Kidney (tissue), 14 donors: ENCODE results near the gene WDR47. TPM values are rescaled to one million over a fixed set of nuclear protein-coding genes. Genes with fewer than 3 reads are reported as not detected.

Experiments used
- DNase-seq, 5 donors: peaks; one replicate each; pipeline ENCODE4 v3.0.0-alpha.2; 2013 to 2020
- FAIRE-seq: peaks from 2 replicates; lab custom pipeline; 2012; peaks lifted over from hg19 to GRCh38; lab: Jason Lieb, UNC
- H3K27ac ChIP-seq, 2 donors: one replicate each; pipeline ENCODE4 v1.7.0; 2013; ENCODE audit warnings: low read depth in 2 of 2, low read length in 2 of 2, inconsistent platforms in 1 of 2
- H3K27me3 ChIP-seq: one replicate; pipeline ENCODE4 v1.7.1; 2013; ENCODE audit warnings: low read length, inconsistent platforms; ENCODE audit not compliant: control insufficient read depth, insufficient read depth
- H3K36me3 ChIP-seq, 3 donors: one replicate each; pipeline versions ENCODE4 v1.7.0 to v1.7.1; 2013; ENCODE audit warnings: low read length in 3 of 3, control low read depth in 1 of 3, inconsistent platforms in 1 of 3; ENCODE audit not compliant: insufficient read depth in 3 of 3, control insufficient read depth in 2 of 3
- H3K4me1 ChIP-seq, 3 donors: one replicate each; pipeline versions ENCODE4 v1.7.0 to v1.7.1; 2013; ENCODE audit warnings: low read length in 3 of 3, inconsistent platforms in 1 of 3, low read depth in 1 of 3; ENCODE audit not compliant: control insufficient read depth in 2 of 3, insufficient read depth in 2 of 3
- H3K4me3 ChIP-seq, 3 donors: one replicate each; pipeline versions ENCODE4 v1.7.0 to v1.8.1; 2013; ENCODE audit warnings: low read length in 3 of 3, control low read depth in 1 of 3, inconsistent platforms in 1 of 3
- H3K9ac ChIP-seq, 3 donors: one replicate each; pipeline versions ENCODE4 v1.7.0 to v1.7.1; 2013; ENCODE audit warnings: low read length in 3 of 3, control low read depth in 1 of 3, inconsistent platforms in 1 of 3
- H3K9me3 ChIP-seq, 3 donors: one replicate each; pipeline versions ENCODE4 v1.7.0 to v1.7.1; 2013; ENCODE audit warnings: low read length in 3 of 3, control low read depth in 1 of 3, inconsistent platforms in 1 of 3; ENCODE audit not compliant: control insufficient read depth in 2 of 3, insufficient read depth in 1 of 3
- intact Hi-C: fragments of 100-400 bp; cut with DNase I; formaldehyde crosslinking; loops from one replicate; pipeline ENCODE4 v1.11.1; 2022
- polyA plus RNA-seq: library from polyadenylated mRNA; stranded (reverse); fragments of 350-450 nt; fragmentation: Illumina TruSeq; extraction: RNeasy Lipid Tissue Mini Kit (QIAGEN cat#74804); gene quantifications from one replicate; pipeline ENCODE4 v1.2.3, GENCODE V29; 2014; ENCODE audit warnings: low read depth, low replicate concordance; ENCODE audit not compliant: insufficient read depth
- total RNA-seq: library from RNA; stranded (reverse); fragmentation: NEBNext Ultra II Directional; extraction: Animal tissue kit (Norgen Biotek cat#: 25700); gene quantifications from one replicate; pipeline ENCODE4 v1.2.1, GENCODE V29; 2021
- TF ChIP-seq, protein P1 (sequence below): IDR thresholded peaks from 3 replicates; pipeline ENCODE4 v1.5.1; 2012; ENCODE audit warnings: mild to moderate bottlenecking, moderate library complexity, borderline replicate concordance; ENCODE audit not compliant: insufficient read depth; ENCODE audit errors: extremely low read depth
- donor health status: control.
- donor health status: control.
- donor health status: control.
- donor health status: control.
- donor health status: control.
- donor health status: DM: yes; HTN: yes; CAD: no.
- donor health status: Normal renal cell carcinoma (clear cell type).

The WDR47 gene
- total and polyA plus RNA-seq, 2 donors from 2014 or later: 5.1 to 15.8 TPM

DNA sequence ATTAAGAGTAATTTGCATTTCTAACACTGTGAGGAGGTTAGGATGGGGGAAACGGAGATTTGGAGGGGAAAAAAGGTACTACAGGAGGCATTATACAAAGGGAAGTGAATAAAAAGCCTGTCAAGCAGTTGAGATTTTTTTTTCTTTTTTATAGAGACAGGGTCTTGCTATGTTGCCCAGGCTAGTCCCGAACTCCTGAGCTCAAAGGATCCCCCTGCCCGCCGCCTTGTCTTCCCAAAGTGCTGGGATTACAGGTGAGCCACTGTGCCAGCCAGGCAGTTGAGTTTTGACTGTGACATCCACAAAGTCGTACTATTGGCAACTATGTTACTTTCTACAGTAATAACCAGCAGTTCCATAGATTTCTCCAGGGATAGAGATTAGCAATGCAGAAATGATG, 81.2 kb downstream of the WDR47 start:
- TF ChIP-seq, protein P1, sequence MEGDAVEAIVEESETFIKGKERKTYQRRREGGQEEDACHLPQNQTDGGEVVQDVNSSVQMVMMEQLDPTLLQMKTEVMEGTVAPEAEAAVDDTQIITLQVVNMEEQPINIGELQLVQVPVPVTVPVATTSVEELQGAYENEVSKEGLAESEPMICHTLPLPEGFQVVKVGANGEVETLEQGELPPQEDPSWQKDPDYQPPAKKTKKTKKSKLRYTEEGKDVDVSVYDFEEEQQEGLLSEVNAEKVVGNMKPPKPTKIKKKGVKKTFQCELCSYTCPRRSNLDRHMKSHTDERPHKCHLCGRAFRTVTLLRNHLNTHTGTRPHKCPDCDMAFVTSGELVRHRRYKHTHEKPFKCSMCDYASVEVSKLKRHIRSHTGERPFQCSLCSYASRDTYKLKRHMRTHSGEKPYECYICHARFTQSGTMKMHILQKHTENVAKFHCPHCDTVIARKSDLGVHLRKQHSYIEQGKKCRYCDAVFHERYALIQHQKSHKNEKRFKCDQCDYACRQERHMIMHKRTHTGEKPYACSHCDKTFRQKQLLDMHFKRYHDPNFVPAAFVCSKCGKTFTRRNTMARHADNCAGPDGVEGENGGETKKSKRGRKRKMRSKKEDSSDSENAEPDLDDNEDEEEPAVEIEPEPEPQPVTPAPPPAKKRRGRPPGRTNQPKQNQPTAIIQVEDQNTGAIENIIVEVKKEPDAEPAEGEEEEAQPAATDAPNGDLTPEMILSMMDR: no peak
- DNase-seq (no peak), FAIRE-seq (no peak)
- Histone ChIP-seq H3K9me3 (no peaks in the 10 kb centered on the region), H3K36me3 (peaks cover 0 to 2% (median 2%) of the 10 kb centered on the region in 3 donors), H3K27ac (no peak overlapping the region), H3K27me3 (no peaks in the 10 kb centered on the region), H3K4me1 (peaks cover 0 to 3% (median 0%) of the 10 kb centered on the region in 3 donors), H3K4me3 (no peak overlapping the region), H3K9ac (no peak overlapping the region)
- intact Hi-C loops: no loop called here

DNA sequence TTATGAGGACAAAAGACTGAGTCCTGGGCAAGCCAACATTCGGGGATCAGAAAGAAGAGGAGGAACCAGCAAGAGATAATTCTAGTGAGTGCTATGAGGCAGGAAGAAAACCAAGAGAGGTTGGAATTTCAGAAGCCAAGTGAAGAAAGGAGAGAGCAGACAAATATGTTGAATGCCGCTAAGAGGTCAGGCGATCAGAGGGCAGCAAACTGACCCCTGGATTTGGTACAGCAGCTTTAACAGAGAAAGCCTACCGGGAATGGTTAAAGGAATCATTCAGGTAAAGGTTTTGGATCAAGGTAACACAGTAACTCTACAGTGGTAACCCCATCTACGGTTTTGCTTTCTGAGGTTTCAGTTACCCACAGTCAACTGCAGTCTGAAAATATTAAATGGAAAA, 84.0 kb downstream of the WDR47 start:
- Histone ChIP-seq H3K36me3 (peaks cover 0 to 2% (median 2%) of the 10 kb centered on the region in 3 donors), H3K9ac (no peak overlapping the region), H3K4me3 (no peak overlapping the region), H3K9me3 (no peaks in the 10 kb centered on the region), H3K27ac (no peak overlapping the region), H3K27me3 (no peaks in the 10 kb centered on the region), H3K4me1 (peaks cover 0 to 3% (median 0%) of the 10 kb centered on the region in 3 donors)
- TF ChIP-seq, protein P1: no peak
- no peak for FAIRE-seq
- DNase-seq: no peak
- intact Hi-C loops: no loop called here

GRCh38 chr1:108955881-108956280, 86.0 kb downstream of the WDR47 start:
- Histone ChIP-seq H3K27ac (no peak overlapping the region), H3K9me3 (no peaks in the 10 kb centered on the region), H3K9ac (no peak overlapping the region), H3K4me3 (no peak overlapping the region), H3K36me3 (peaks cover 0 to 2% (median 2%) of the 10 kb centered on the region in 3 donors), H3K27me3 (no peaks in the 10 kb centered on the region), H3K4me1 (no peaks in the 10 kb centered on the region)
- intact Hi-C loops: no loop called here
- TF ChIP-seq, protein P1: no peak
- FAIRE-seq (no peak), DNase-seq (no peak)

GRCh38 chr1:108955111-108955510, 86.8 kb downstream of the WDR47 start:
- no peak overlapping the region for H3K9ac ChIP-seq
- DNase-seq (no peak), FAIRE-seq (no peak)
- H3K36me3 ChIP-seq: peaks cover 0 to 2% (median 2%) of the 10 kb centered on the region in 3 donors
- no peak overlapping the region for H3K4me3 ChIP-seq
- H3K4me1 ChIP-seq: no peaks in the 10 kb centered on the region
- intact Hi-C loops: no loop called here
- no peaks in the 10 kb centered on the region for H3K9me3 ChIP-seq
- H3K27ac ChIP-seq: no peak overlapping the region
- TF ChIP-seq, protein P1: no peak
- H3K27me3 ChIP-seq: no peaks in the 10 kb centered on the region
